Neural progenitor cell (in vitro differentiated cells): ENCODE data around the gene CARNS1.

Experiments
- CTCF ChIP-seq: fragments of 200-600 bp; sonication (generic); IDR thresholded peaks from 2 replicates; pipeline ENCODE4 v1.5.1; 2017; ENCODE audit warnings: antibody characterized with exemption, mild to moderate bottlenecking
- EZH2 ChIP-seq: fragments of 200-600 bp; sonication (generic); IDR thresholded peaks from 2 replicates; pipeline ENCODE4 v1.6.1; 2017; ENCODE audit warnings: antibody characterized with exemption, mild to moderate bottlenecking, moderate library complexity

GRCh38 chr11:67438158-67438902 is 22.9 kb downstream of the CARNS1 start:
- TF ChIP-seq CTCF = no peak
- TF ChIP-seq EZH2 = no peak
